HG02885 (cell line): ENCODE results near the gene FRS2.

Experiments used
- ATAC-seq: cut with Tn5 transposase; IDR thresholded peaks from one replicate; pipeline ENCODE4 v1.9.1; 2021; ENCODE audit warnings: mild to moderate bottlenecking; ENCODE audit not compliant: unreplicated experiment, poor library complexity

The FRS2 gene

GRCh38 chr12:69523433-69524330, 53.5 kb downstream of the FRS2 start:
- ATAC-seq: no peak

- ATAC-seq: no peak
These were observed 54.1 kb downstream of the FRS2 start for GRCh38 chr12:69524331-69524630.

- ATAC-seq: no peak
These were observed 54.7 kb downstream of the FRS2 start for GRCh38 chr12:69524755-69525469.

- ATAC-seq: no peak
These were observed 57.5 kb downstream of the FRS2 start for GRCh38 chr12:69527506-69528272.

GRCh38 chr12:69529021-69529420, 58.8 kb downstream of the FRS2 start:
- ATAC-seq: peak; percentile 46

GRCh38 chr12:69533844-69534243, 63.7 kb downstream of the FRS2 start:
- ATAC-seq: no peak

GRCh38 chr12:69534389-69534822, 64.2 kb downstream of the FRS2 start:
- peak; percentile 99 for ATAC-seq

GRCh38 chr12:69540987-69541386, 70.8 kb downstream of the FRS2 start:
- ATAC-seq: no peak

GRCh38 chr12:69544087-69544486, 73.9 kb downstream of the FRS2 start:
- ATAC-seq: no peak

- no peak for ATAC-seq
These were observed 74.9 kb downstream of the FRS2 start for GRCh38 chr12:69545081-69545480.

- peak; percentile 88 for ATAC-seq
These were observed 76.7 kb downstream of the FRS2 start for GRCh38 chr12:69546693-69547438.

GRCh38 chr12:69548687-69549086, 78.5 kb downstream of the FRS2 start:
- ATAC-seq: no peak

- ATAC-seq: no peak
These were observed 80.6 kb downstream of the FRS2 start for GRCh38 chr12:69550569-69551350.

GRCh38 chr12:69553628-69554248, 83.5 kb downstream of the FRS2 start:
- no peak for ATAC-seq

GRCh38 chr12:69555461-69555860, 85.3 kb downstream of the FRS2 start:
- ATAC-seq: no peak

GRCh38 chr12:69556383-69556782, 86.2 kb downstream of the FRS2 start:
- no peak for ATAC-seq

- ATAC-seq: no peak
These were observed 93.1 kb downstream of the FRS2 start for GRCh38 chr12:69563166-69563762.

GRCh38 chr12:69566603-69567002, 96.4 kb downstream of the FRS2 start:
- ATAC-seq: no peak

- ATAC-seq: no peak
These were observed 99.0 kb downstream of the FRS2 start for GRCh38 chr12:69569236-69569635.
